GM12878 (cell line): ENCODE measurements around the gene MFN2. TPM values are rescaled to one million over a fixed set of nuclear protein-coding genes. Genes with fewer than 3 reads are reported as not detected.
A peak's percentile ranks its signal among the peaks of the same experiment; 100 is the strongest.

Experiments
- BMI1 ChIP-seq: fragments of 450-650 bp; IDR thresholded peaks from 2 replicates; pipeline ENCODE4 v1.6.1; 2016; ENCODE audit warnings: mild to moderate bottlenecking, moderate library complexity, borderline replicate concordance
- EP300 ChIP-seq, 2 experiments: fragments of 150-350 bp in 1 of 2; IDR thresholded peaks; 2 replicates each; pipeline ENCODE4 v1.6.1; 2011 to 2012; ENCODE audit warnings: low read depth in 2 of 2, low read length in 2 of 2, borderline replicate concordance in 1 of 2, improper control_type of control experiment in 1 of 2, inconsistent platforms in 1 of 2; ENCODE audit not compliant: control insufficient read depth in 1 of 2
- NBN ChIP-seq: fragments of 450-650 bp; IDR thresholded peaks from 2 replicates; pipeline ENCODE4 v1.6.1; 2016
- NR2C1 ChIP-seq: fragments of 450-650 bp; IDR thresholded peaks from 2 replicates; pipeline ENCODE4 v1.6.1; 2017; ENCODE audit warnings: antibody characterized with exemption, mild to moderate bottlenecking, moderate library complexity
- RCOR1 ChIP-seq: conservative IDR thresholded peaks from 2 replicates; pipeline ENCODE4 v1.6.1; 2012; ENCODE audit warnings: low read depth, low read length, improper control_type of control experiment
- RFX5 ChIP-seq: IDR thresholded peaks from 2 replicates; pipeline ENCODE4 v1.6.1; 2011; ENCODE audit warnings: low read depth, low read length, improper control_type of control experiment
- SIN3A ChIP-seq: IDR thresholded peaks from 2 replicates; pipeline ENCODE4 v1.6.1; 2012; ENCODE audit warnings: low read depth, low read length, improper control_type of control experiment
- SMAD1 ChIP-seq: fragments of 450-650 bp; IDR thresholded peaks from 2 replicates; pipeline ENCODE4 v1.6.1; 2018; ENCODE audit warnings: mild to moderate bottlenecking, low read depth; ENCODE audit not compliant: partially characterized antibody
- SMC3 ChIP-seq: IDR thresholded peaks from 2 replicates; pipeline ENCODE4 v1.6.1; 2011; ENCODE audit warnings: low read length, improper control_type of control experiment, borderline replicate concordance
- SPI1 ChIP-seq: IDR thresholded peaks from 2 replicates; pipeline ENCODE4 v1.6.1; 2011; ENCODE audit warnings: low read depth, mild to moderate bottlenecking, low read length, moderate library complexity, borderline replicate concordance; ENCODE audit not compliant: insufficient read depth
- YBX1 ChIP-seq: fragments of 450-650 bp; IDR thresholded peaks from 2 replicates; pipeline ENCODE4 v1.6.1; 2016; ENCODE audit warnings: antibody characterized with exemption
- ZNF622 ChIP-seq: fragments of 450-650 bp; IDR thresholded peaks from 2 replicates; pipeline ENCODE4 v1.6.1; 2017; ENCODE audit warnings: mild to moderate bottlenecking, inconsistent platforms
- polyA plus RNA-seq, 11 experiments: library from polyadenylated mRNA; depleted of rRNA in 4 of 11; unstranded in 6 of 11; stranded (reverse) in 5 of 11; fragments of >200 nt; fragmentation: Nextera tagmentation in 4 of 11; fragmentation: Illumina TruSeq in 1 of 11; extraction: Ambion mirVana in 4 of 11; extraction: Trizol in 1 of 11; gene quantifications; 1 replicate in 1 of 11; 2 replicates in 10 of 11; pipeline versions ENCODE4 v1.2.1 to v1.2.3, GENCODE V29; 2011 to 2016; ENCODE audit warnings: inconsistent platforms in 2 of 11, missing spikeins in 2 of 11, low read depth in 1 of 11
- total RNA-seq, 4 experiments: library from RNA; depleted of rRNA in 3 of 4; stranded (reverse); fragments of >200 nt in 3 of 4; fragmentation: Illumina TruSeq in 1 of 4; extraction: Trizol in 1 of 4; gene quantifications; 2 replicates each; pipeline versions ENCODE4 v1.2.1 to v1.2.3, GENCODE V29; 2013 to 2021
- TF ChIP-seq, protein P1 (sequence below): fragments of 450-650 bp; IDR thresholded peaks from 2 replicates; pipeline ENCODE4 v1.6.1; 2017; ENCODE audit warnings: mild to moderate bottlenecking, low read depth, inconsistent platforms; ENCODE audit not compliant: poor library complexity, severe bottlenecking
- TF ChIP-seq, protein P2 (sequence below): fragments of 450-650 bp; IDR thresholded peaks from 2 replicates; pipeline ENCODE4 v1.6.1; 2016; ENCODE audit warnings: mild to moderate bottlenecking, moderate library complexity, borderline replicate concordance
- TF ChIP-seq, protein P3 (sequence below): fragments of 450-650 bp; formaldehyde crosslinking; IDR thresholded peaks from 2 replicates; pipeline ENCODE4 v1.4.0; 2020; ENCODE audit warnings: mild to moderate bottlenecking, moderate library complexity
- TF ChIP-seq, protein P4 (sequence below): fragments of 150-350 bp; IDR thresholded peaks from 2 replicates; pipeline ENCODE4 v1.6.1; 2014; ENCODE audit warnings: mild to moderate bottlenecking, low read depth, low read length
- TF ChIP-seq, protein P5 (sequence below): fragments of 450-650 bp; IDR thresholded peaks from 2 replicates; pipeline ENCODE4 v1.6.1; 2014; ENCODE audit warnings: mild to moderate bottlenecking

Gene MFN2
- total and polyA plus RNA-seq, 10 of the 15 experiments (the other 5 are each of a cell fraction or from before 2014, with no cell fraction given): 5.3 to 64.4 (median 48.1) TPM

DNA sequence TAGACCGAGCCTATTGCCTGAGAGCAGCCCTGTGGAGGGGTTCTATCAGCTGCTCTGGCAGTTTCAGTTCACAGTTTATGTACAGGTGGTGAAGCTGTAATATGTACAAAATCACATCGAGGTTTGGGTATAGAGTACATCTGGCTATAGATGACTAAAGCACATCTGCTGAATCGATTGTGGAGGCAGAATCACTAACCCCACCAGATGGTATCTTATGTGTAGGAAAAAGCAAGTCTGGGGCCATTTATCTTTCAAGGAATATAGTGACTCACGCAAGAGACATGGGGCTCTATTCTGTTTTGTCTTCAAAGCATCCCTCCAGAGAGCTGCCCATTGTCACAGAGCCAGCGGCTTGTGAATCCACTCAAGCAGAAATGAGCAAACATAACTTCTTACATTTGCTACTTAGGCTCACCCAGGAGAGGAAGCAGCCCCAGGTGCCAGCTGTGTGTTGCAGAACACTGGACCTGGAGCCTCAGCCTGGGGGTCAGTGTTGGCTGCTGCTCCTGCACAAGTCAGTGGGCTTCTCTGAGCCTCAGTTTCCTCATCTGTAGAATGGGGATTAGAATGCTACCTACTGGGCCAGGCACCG is 60.3 kb downstream of the MFN2 start (continued):
- TF ChIP-seq, protein P1, sequence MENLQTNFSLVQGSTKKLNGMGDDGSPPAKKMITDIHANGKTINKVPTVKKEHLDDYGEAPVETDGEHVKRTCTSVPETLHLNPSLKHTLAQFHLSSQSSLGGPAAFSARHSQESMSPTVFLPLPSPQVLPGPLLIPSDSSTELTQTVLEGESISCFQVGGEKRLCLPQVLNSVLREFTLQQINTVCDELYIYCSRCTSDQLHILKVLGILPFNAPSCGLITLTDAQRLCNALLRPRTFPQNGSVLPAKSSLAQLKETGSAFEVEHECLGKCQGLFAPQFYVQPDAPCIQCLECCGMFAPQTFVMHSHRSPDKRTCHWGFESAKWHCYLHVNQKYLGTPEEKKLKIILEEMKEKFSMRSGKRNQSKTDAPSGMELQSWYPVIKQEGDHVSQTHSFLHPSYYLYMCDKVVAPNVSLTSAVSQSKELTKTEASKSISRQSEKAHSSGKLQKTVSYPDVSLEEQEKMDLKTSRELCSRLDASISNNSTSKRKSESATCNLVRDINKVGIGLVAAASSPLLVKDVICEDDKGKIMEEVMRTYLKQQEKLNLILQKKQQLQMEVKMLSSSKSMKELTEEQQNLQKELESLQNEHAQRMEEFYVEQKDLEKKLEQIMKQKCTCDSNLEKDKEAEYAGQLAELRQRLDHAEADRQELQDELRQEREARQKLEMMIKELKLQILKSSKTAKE: no peak
- TF ChIP-seq RFX5 (no peak), NR2C1 (no peak), SPI1 (peak; percentile 65; the same call in 1 of the 2 replicates), BMI1 (no peak), SMAD1 (no peak), ZNF622 (no peak), SIN3A (no peak), SMC3 (no peak), EP300 (IDR thresholded peaks at IDR 0.05; ENCODE audit: borderline replicate concordance in 1 of 2, control insufficient read depth in 1 of 2, low read depth in 2 of 2, low read length in 2 of 2) (peak; percentile 51 to 60; a peak in 3 of 4 replicates), YBX1 (no peak), RCOR1 (no peak), NBN (peak; percentile 50; the same call in 1 of the 2 replicates)
- TF ChIP-seq, protein P2, sequence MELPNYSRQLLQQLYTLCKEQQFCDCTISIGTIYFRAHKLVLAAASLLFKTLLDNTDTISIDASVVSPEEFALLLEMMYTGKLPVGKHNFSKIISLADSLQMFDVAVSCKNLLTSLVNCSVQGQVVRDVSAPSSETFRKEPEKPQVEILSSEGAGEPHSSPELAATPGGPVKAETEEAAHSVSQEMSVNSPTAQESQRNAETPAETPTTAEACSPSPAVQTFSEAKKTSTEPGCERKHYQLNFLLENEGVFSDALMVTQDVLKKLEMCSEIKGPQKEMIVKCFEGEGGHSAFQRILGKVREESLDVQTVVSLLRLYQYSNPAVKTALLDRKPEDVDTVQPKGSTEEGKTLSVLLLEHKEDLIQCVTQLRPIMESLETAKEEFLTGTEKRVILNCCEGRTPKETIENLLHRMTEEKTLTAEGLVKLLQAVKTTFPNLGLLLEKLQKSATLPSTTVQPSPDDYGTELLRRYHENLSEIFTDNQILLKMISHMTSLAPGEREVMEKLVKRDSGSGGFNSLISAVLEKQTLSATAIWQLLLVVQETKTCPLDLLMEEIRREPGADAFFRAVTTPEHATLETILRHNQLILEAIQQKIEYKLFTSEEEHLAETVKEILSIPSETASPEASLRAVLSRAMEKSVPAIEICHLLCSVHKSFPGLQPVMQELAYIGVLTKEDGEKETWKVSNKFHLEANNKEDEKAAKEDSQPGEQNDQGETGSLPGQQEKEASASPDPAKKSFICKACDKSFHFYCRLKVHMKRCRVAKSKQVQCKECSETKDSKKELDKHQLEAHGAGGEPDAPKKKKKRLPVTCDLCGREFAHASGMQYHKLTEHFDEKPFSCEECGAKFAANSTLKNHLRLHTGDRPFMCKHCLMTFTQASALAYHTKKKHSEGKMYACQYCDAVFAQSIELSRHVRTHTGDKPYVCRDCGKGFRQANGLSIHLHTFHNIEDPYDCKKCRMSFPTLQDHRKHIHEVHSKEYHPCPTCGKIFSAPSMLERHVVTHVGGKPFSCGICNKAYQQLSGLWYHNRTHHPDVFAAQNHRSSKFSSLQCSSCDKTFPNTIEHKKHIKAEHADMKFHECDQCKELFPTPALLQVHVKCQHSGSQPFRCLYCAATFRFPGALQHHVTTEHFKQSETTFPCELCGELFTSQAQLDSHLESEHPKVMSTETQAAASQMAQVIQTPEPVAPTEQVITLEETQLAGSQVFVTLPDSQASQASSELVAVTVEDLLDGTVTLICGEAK: no peak; the same call in 1 of the 2 replicates
- TF ChIP-seq, protein P3, sequence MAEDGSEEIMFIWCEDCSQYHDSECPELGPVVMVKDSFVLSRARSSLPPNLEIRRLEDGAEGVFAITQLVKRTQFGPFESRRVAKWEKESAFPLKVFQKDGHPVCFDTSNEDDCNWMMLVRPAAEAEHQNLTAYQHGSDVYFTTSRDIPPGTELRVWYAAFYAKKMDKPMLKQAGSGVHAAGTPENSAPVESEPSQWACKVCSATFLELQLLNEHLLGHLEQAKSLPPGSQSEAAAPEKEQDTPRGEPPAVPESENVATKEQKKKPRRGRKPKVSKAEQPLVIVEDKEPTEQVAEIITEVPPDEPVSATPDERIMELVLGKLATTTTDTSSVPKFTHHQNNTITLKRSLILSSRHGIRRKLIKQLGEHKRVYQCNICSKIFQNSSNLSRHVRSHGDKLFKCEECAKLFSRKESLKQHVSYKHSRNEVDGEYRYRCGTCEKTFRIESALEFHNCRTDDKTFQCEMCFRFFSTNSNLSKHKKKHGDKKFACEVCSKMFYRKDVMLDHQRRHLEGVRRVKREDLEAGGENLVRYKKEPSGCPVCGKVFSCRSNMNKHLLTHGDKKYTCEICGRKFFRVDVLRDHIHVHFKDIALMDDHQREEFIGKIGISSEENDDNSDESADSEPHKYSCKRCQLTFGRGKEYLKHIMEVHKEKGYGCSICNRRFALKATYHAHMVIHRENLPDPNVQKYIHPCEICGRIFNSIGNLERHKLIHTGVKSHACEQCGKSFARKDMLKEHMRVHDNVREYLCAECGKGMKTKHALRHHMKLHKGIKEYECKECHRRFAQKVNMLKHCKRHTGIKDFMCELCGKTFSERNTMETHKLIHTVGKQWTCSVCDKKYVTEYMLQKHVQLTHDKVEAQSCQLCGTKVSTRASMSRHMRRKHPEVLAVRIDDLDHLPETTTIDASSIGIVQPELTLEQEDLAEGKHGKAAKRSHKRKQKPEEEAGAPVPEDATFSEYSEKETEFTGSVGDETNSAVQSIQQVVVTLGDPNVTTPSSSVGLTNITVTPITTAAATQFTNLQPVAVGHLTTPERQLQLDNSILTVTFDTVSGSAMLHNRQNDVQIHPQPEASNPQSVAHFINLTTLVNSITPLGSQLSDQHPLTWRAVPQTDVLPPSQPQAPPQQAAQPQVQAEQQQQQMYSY: no peak
- TF ChIP-seq, protein P4, sequence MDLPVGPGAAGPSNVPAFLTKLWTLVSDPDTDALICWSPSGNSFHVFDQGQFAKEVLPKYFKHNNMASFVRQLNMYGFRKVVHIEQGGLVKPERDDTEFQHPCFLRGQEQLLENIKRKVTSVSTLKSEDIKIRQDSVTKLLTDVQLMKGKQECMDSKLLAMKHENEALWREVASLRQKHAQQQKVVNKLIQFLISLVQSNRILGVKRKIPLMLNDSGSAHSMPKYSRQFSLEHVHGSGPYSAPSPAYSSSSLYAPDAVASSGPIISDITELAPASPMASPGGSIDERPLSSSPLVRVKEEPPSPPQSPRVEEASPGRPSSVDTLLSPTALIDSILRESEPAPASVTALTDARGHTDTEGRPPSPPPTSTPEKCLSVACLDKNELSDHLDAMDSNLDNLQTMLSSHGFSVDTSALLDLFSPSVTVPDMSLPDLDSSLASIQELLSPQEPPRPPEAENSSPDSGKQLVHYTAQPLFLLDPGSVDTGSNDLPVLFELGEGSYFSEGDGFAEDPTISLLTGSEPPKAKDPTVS: no peak
- TF ChIP-seq, protein P5, sequence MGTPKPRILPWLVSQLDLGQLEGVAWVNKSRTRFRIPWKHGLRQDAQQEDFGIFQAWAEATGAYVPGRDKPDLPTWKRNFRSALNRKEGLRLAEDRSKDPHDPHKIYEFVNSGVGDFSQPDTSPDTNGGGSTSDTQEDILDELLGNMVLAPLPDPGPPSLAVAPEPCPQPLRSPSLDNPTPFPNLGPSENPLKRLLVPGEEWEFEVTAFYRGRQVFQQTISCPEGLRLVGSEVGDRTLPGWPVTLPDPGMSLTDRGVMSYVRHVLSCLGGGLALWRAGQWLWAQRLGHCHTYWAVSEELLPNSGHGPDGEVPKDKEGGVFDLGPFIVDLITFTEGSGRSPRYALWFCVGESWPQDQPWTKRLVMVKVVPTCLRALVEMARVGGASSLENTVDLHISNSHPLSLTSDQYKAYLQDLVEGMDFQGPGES: no peak
